HAP-1 (cell line): ENCODE measurements around the gene PTPRR.
A peak's percentile ranks its signal among the peaks of the same experiment; 100 is the strongest.
"Not testable (repeated sequence)": the region's sequence is repeated elsewhere in the genome, so short reads cannot be mapped to it uniquely, and the experiment has no call there.

ENCODE experiments used
- DNase-seq, 2 experiments: peaks; one replicate each; pipeline ENCODE4 v3.0.0-alpha.2; 2016 to 2020; ENCODE audit warnings: low spot score in 2 of 2
- H3K27me3 ChIP-seq: fragments of 250-450 bp; sonication (Bioruptor Pico); 2 replicates; pipeline ENCODE4 v1.5.1; 2020; ENCODE audit warnings: low read depth, mild to moderate bottlenecking, moderate library complexity
- H3K36me3 ChIP-seq: fragments of 250-450 bp; sonication (Bioruptor Pico); replicated peaks from 2 replicates; pipeline ENCODE4 v1.5.1; 2020; ENCODE audit warnings: mild to moderate bottlenecking
- H3K4me1 ChIP-seq: fragments of 250-450 bp; sonication (Bioruptor Pico); 2 replicates; pipeline ENCODE4 v1.5.1; 2020; ENCODE audit warnings: mild to moderate bottlenecking
- H3K4me3 ChIP-seq: fragments of 250-450 bp; sonication (Bioruptor Pico); 2 replicates; pipeline ENCODE4 v1.5.1; 2020; ENCODE audit warnings: mild to moderate bottlenecking, moderate library complexity
- H3K9me3 ChIP-seq: fragments of 250-450 bp; sonication (Bioruptor Pico); 2 replicates; pipeline ENCODE4 v1.5.1; 2020; ENCODE audit warnings: mild to moderate bottlenecking, moderate library complexity
- in situ Hi-C: fragments of 300-500 bp; cut with MboI; formaldehyde crosslinking; loops from 3 replicates; pipeline ENCODE4 v1.14.3; 2020; ENCODE audit warnings: low sequenced_read_pairs, inconsistent platforms, mixed read lengths

PTPRR gene

DNA sequence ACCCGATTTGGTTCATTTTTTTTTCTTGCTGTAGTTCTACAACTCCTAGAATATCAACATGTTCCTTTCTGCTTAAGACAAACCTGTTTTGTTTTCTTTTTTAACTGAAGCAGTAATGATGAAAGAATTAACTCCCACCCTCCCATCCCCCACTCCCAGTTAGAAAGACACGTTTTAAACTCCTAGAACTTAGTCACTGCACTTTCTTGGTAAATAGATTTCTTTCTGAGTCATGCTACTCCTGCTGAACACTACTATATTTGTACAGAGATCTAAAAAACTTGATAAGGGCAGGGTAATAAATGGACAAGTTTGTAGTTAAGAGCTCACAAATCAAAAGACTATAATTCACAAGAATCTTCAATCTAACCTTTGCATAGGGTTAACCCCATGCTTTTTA, 164.4 kb downstream of the PTPRR start:
- Histone ChIP-seq H3K27me3 (peaks cover 33% of the 10 kb centered on the region), H3K36me3 (no peaks in the 10 kb centered on the region)
- in situ Hi-C loops: no loop called here

DNA sequence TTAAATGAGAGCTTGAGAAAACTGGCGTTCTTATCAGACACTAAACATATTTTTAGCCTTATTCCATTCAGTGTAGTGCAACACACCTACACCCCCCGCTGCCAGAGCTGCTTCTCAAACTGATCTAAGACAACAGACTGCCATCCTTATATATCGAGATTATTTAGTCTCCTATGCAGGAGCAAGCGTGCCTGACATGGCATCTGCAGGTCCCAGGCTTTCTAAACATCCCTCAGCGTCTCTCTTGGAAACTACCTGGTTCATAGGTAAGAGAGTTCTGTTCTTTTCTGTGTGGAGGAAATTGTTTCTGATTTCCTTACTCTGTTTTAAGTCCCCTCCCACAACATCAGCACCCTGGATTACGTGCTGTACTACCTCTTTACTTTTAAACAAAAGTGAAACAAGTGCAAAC, 166.2 kb downstream of the PTPRR start:
- H3K36me3 ChIP-seq: no peaks in the 10 kb centered on the region
- H3K4me1 ChIP-seq: no peaks in the 10 kb centered on the region
- H3K9me3 ChIP-seq: no peaks in the 10 kb centered on the region
- in situ Hi-C loops: no loop called here
- peaks cover 40% of the 10 kb centered on the region for H3K27me3 ChIP-seq
- H3K4me3 ChIP-seq: no peak overlapping the region
- DNase-seq: no peak

More for the DNA sequence above, 164.4 kb downstream of the PTPRR start:
- no peak for DNase-seq
- Histone ChIP-seq H3K4me3 (no peak overlapping the region), H3K4me1 (no peaks in the 10 kb centered on the region), H3K9me3 (no peaks in the 10 kb centered on the region)

- no peak overlapping the region for H3K4me3 ChIP-seq
- in situ Hi-C loops: no loop called here
- H3K4me1 ChIP-seq: no peaks in the 10 kb centered on the region
- H3K9me3 ChIP-seq: no peaks in the 10 kb centered on the region
- H3K27me3 ChIP-seq: peaks cover 47% of the 10 kb centered on the region
- H3K36me3 ChIP-seq: no peaks in the 10 kb centered on the region
- DNase-seq: no peak
Measured at GRCh38 chr12:70752327-70752726, 168.2 kb downstream of the PTPRR start.

GRCh38 chr12:70749931-70750330, 170.6 kb downstream of the PTPRR start:
- Histone ChIP-seq H3K36me3 (no peaks in the 10 kb centered on the region), H3K27me3 (peaks cover 40% of the 10 kb centered on the region), H3K4me1 (no peaks in the 10 kb centered on the region), H3K4me3 (no peak overlapping the region), H3K9me3 (no peaks in the 10 kb centered on the region)
- no peak for DNase-seq
- in situ Hi-C loops: loop anchor here (25.0 kb wide), 1 partner anchor 262 kb away; no protein-coding TSS in a partner anchor

DNA sequence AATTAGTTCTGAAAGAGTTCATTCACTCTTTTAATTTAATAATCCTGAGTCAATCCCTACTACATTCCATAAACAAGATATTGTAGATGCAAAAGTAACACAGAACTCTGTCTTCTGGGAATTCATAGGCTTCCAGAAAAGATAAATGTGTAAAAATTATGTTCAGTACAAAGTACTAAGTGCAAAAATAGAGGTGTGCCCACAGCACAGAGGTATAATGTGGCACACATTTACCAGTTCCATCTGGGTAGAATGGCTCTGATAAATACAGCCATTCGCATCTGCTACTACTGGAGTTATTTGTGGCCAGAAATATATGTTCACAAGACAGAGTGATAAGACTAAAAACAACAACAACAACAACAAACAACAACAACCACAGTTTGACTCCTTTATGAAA, 171.7 kb downstream of the PTPRR start:
- DNase-seq: no peak
- in situ Hi-C loops: loop anchor here (25.0 kb wide), 1 partner anchor 263 kb away; no protein-coding TSS in a partner anchor
- no peaks in the 10 kb centered on the region for H3K36me3 ChIP-seq
- H3K4me1 ChIP-seq: no peaks in the 10 kb centered on the region
- no peak overlapping the region for H3K4me3 ChIP-seq
- peaks cover 40% of the 10 kb centered on the region for H3K27me3 ChIP-seq
- H3K9me3 ChIP-seq: no peaks in the 10 kb centered on the region

DNA sequence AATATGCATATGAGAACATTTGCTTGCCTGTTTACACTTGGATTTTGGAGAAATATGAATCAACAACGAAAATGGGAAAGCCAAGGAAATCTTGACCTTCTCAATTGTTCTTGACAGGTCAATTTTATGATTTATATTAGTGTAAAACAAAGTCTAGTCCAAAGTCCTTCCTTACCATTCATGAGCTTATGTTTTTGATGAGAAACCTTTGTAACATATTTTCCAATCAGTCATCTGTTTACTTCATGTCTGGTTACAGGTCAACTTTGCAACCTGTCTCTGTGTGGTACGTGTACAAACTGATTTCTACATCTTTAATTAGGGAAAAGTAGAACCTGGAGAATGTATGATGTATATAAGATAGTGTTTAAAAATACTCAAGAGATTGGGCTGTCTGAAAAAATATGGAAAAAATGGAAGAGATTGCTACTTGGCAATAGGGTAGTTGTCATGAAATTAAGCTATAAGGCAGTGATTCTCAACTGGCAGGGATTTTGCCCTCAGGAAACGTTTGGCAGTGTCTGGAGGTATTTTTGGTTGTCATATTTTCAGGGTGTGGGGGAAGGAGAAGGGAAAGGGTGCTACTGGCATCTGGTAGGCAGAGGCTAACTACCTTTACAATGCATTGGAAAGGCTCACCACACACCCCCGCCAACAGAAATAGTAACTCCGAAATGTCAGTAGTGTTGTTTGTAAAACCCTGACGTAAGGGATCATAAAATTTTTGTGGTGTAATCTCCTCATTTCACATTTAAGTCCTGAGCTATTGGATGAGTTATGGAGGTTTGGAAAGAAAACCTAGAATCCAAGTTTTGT, 172.9 kb downstream of the PTPRR start:
- H3K4me3 ChIP-seq: no peak overlapping the region
- H3K9me3 ChIP-seq: no peaks in the 10 kb centered on the region
- DNase-seq: no peak
- H3K27me3 ChIP-seq: peaks cover 42% of the 10 kb centered on the region
- no peaks in the 10 kb centered on the region for H3K4me1 ChIP-seq
- no peaks in the 10 kb centered on the region for H3K36me3 ChIP-seq
- in situ Hi-C loops: loop anchor here (25.0 kb wide), 1 partner anchor 265 kb away; no protein-coding TSS in a partner anchor

- in situ Hi-C loops: loop anchor here (25.0 kb wide), 1 partner anchor 267 kb away; no protein-coding TSS in a partner anchor
- no peak overlapping the region for H3K4me3 ChIP-seq
- H3K4me1 ChIP-seq: no peaks in the 10 kb centered on the region
- no peaks in the 10 kb centered on the region for H3K9me3 ChIP-seq
- no peak for DNase-seq
- H3K27me3 ChIP-seq: peaks cover 29% of the 10 kb centered on the region
- no peaks in the 10 kb centered on the region for H3K36me3 ChIP-seq
Measured at GRCh38 chr12:70745048-70745447, 175.5 kb downstream of the PTPRR start.

DNA sequence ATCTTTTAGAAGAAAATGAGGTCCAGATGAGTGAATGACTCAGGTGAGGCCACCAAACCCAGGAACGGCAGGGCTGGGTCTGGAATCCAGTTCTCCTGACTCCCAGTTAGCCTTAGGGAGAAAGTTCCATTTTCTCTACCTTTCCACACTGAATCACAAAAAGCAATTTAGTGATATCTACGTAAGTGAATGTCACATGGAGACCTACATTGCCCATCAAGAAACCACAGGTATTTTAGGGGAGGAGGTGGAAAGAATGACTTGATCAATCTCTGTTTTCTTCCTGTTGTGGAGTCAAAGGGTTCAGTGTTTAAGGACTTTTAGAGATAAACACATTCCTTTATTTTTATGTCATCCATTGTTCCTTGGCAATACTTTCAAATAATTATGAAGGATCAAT, 176.4 kb downstream of the PTPRR start:
- Histone ChIP-seq H3K27me3 (peaks cover 23% of the 10 kb centered on the region; the same call in 1 of the 2 replicates), H3K36me3 (no peaks in the 10 kb centered on the region), H3K9me3 (no peaks in the 10 kb centered on the region), H3K4me3 (no peak overlapping the region), H3K4me1 (no peaks in the 10 kb centered on the region)
- in situ Hi-C loops: loop anchor here (25.0 kb wide), 1 partner anchor 268 kb away; no protein-coding TSS in a partner anchor
- no peak for DNase-seq

DNA sequence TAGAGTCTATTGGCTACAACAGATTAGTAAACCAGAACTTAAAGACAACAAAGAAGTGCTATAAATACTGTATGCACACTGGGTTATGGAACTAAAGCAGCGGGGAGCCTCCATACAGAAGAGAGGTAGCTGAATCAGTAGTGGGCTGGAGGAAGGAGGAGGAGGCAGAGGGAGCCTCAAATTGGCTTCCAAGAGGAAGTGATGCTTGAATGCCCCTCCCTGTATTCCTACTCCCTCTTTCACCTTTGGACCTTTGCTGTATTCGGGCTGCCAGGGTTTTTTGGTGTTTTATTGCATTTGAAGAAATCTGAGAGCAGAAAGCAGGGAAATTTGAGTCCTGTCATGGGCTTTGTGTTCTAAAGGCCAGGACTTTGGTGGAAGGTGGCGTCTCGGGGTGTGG, 179.3 kb downstream of the PTPRR start:
- peaks cover 17% of the 10 kb centered on the region for H3K27me3 ChIP-seq
- H3K4me3 ChIP-seq: no peak overlapping the region
- no peaks in the 10 kb centered on the region for H3K9me3 ChIP-seq
- in situ Hi-C loops: loop anchor here (25.0 kb wide), 1 partner anchor 271 kb away; no protein-coding TSS in a partner anchor
- no peaks in the 10 kb centered on the region for H3K36me3 ChIP-seq
- DNase-seq: no peak
- no peaks in the 10 kb centered on the region for H3K4me1 ChIP-seq

DNA sequence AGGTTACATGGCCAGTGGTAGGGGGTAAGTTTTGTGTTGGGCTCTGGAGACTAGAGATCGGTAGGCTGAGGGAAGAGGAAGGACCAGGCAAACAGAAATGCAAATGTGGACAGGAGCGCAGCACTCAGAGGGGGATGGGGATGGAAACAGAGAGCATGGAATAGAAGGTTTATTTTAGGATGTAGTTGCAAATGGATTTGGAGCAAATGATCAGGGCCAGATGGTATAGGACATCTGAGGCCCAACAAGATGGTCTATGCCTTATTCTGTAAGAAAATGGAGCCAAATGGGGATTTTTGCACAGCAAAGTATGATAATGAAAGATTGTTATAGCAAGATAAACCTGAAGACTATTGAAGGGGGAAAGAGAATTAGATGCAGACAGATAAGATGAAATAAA, 180.8 kb downstream of the PTPRR start:
- H3K27me3 ChIP-seq: peaks cover 16% of the 10 kb centered on the region
- H3K36me3 ChIP-seq: no peaks in the 10 kb centered on the region
- no peak for DNase-seq
- in situ Hi-C loops: loop anchor here (25.0 kb wide), 1 partner anchor 273 kb away; no protein-coding TSS in a partner anchor
- no peaks in the 10 kb centered on the region for H3K4me1 ChIP-seq
- no peak overlapping the region for H3K4me3 ChIP-seq
- no peaks in the 10 kb centered on the region for H3K9me3 ChIP-seq

DNA sequence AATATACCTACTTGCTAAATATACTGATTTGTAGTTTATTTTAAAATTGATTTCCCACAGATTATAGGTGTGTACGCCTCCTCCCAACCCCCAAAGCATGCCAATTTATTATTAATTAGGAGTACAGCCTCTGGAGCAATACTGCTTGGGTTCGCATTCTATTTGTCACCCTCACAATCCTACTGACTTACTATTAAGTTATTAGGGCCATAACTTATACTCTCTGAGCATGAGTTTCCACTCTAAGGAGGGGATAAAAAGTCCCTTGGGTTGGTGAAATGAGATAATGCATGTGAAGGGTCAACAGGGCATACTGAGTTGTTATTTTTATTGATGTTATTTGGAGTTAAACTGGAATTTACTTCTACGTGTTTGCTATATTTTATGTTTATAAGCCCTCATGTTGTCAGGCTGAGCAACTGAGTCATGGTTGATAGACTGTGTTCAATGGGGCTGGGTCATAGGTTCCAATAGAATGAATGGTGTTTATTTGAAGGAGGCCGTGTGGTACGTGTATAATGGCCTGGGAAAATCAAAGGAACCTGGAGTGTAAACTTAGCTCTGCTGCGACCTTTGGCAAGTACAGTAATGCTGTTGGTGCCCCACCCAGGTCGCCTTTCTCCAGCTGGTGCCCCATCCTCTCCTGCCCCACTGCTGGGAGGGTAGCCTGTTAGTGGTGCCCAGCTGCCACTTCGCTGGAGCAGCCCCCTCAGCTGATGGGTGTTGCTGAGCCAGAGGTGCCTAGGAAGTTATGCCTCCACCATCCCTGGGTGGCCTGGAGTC, 184.0 kb downstream of the PTPRR start:
- Histone ChIP-seq H3K27me3 (peaks cover 6% of the 10 kb centered on the region), H3K4me3 (no peak overlapping the region), H3K36me3 (no peaks in the 10 kb centered on the region), H3K4me1 (no peaks in the 10 kb centered on the region), H3K9me3 (no peaks in the 10 kb centered on the region)
- DNase-seq: no peak
- in situ Hi-C loops: loop anchor here (25.0 kb wide), 1 partner anchor 276 kb away; no protein-coding TSS in a partner anchor

DNA sequence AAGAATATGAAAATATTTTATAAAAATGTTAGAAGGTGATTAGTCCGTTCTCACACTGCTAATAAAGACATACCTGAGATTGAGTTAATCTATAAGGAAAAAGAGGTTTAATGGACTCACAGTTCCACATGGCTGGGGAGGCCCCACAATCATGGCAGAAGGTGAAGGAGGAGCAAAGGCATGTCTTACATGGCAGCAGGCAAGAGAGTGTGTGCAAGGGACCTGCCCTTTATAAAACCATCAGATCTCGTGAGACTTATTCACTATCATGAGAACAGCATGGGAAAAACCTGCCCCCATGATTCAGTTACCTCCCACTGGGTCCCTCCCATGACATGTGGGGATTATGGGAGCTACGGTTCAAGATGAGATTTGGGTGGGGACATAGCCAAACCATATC, 185.3 kb downstream of the PTPRR start:
- not testable (repeated sequence) for H3K4me1 ChIP-seq, H3K4me3 ChIP-seq, H3K9me3 ChIP-seq, H3K36me3 ChIP-seq, DNase-seq
- in situ Hi-C loops: loop anchor here (25.0 kb wide), 1 partner anchor 277 kb away; no protein-coding TSS in a partner anchor
- peaks cover 12% of the 10 kb centered on the region for H3K27me3 ChIP-seq

DNA sequence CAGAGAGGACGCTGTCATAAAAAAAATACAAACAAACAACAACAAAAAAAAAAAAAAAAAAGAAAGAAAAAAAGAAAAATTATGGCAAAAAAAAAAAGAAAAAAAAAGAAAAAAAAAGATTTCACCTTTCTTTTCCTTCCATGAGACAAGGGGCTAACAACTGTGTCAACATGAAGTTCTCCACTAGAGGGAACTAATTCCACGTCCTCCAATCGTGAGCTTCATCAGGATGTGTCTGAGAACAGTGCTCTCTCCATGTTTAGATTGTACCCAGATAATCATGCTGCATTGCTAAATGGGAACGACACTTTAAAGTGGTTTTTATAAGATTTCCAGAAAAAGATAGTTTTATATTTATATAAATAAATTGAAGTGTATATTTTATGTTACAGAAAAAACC, 187.2 kb downstream of the PTPRR start:
- peak; percentile 37 to 61 for DNase-seq

More for the DNA sequence above, 187.2 kb downstream of the PTPRR start:
- no peaks in the 10 kb centered on the region for H3K9me3 ChIP-seq
- no peak overlapping the region for H3K4me3 ChIP-seq
- H3K27me3 ChIP-seq: peaks cover 10% of the 10 kb centered on the region
- in situ Hi-C loops: loop anchor here (25.0 kb wide), 1 partner anchor 279 kb away; no protein-coding TSS in a partner anchor
- no peaks in the 10 kb centered on the region for H3K36me3 ChIP-seq
- H3K4me1 ChIP-seq: no peaks in the 10 kb centered on the region
